PFSK-1 (cell line): ENCODE data around the gene MAFG.

Source experiments
- FOXP2 ChIP-seq: optimal IDR thresholded peaks from 2 replicates; pipeline ENCODE3; 2011; ENCODE audit warnings: borderline replicate concordance, control low read depth, inconsistent platforms; ENCODE audit not compliant: insufficient read depth; ENCODE audit errors: extremely low read length, extremely low read depth
- POLR2AphosphoS5 ChIP-seq: IDR thresholded peaks from 2 replicates; pipeline ENCODE4 v1.6.1; 2012; ENCODE audit warnings: low read depth, mild to moderate bottlenecking, control low read depth, low read length, moderate library complexity
- REST ChIP-seq, 2 experiments: IDR thresholded peaks; 2 replicates each; pipeline versions ENCODE4 v1.6.1 to v1.8.0; 2011 to 2012; ENCODE audit warnings: low read depth in 2 of 2, low read length in 2 of 2, control low read depth in 1 of 2, inconsistent platforms in 1 of 2, mild to moderate bottlenecking in 1 of 2, moderate library complexity in 1 of 2; ENCODE audit not compliant: insufficient read depth in 1 of 2

DNA sequence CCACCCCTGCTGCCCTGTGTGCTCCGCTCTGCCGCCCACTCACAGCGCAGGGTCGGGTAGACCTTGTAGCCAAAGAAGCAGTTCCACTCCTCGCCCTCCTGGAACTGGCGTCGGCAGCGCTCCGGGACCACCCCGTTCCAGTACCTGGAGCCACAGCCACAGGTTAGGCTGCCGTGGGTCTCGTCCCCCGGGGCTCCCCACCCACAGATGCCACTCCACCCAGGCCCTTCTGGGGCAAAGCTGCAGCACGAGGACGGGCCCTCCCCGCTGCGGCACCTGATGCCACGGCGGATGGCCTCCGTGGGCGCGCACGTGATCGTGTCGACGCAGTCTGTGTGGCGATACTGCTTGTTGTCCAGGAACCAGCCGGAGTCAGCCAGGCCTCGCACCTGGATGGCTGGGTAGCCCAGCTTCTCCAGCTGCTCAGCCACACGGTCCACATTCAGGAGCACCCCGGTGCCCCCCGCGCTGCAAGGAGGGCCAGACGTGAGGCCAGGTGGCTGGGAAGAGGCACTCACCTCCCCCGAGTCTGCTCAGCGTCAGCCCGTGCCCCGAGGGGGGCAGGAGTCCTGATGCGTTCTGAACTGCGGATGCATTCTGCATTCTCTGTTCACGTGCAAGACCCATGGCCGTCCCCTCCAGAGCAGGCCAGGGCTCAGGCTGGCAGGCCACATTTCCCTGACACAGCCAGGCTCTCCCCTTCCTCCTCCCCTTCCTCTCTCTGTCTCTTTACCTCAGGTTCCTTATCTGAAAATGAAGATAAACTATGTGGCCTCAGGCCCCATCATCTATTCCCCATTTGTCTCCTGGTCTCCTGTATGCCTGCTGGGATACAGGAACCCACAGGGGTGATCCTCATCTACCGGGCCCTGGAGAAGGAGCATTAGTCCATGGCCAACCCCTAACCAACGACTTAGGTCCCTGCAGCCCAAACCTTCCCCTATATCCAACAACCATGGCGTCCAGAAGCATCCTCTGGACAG is 29.4 kb upstream of the MAFG start:
- no peak for TF ChIP-seq POLR2AphosphoS5
- TF ChIP-seq REST (IDR thresholded peaks at IDR 0.05; ENCODE audit: insufficient read depth in 1 of 2, low read depth in 2 of 2, low read length in 2 of 2) = no peak
- TF ChIP-seq FOXP2 = no peak
